Lower leg skin (tissue), 3 donors: ENCODE data around the gene AK8.

Experiments used
- POLR2A ChIP-seq, 2 donors: fragments of 450-650 bp; IDR thresholded peaks; one replicate each; pipeline ENCODE4 v1.6.1; 2016 to 2017; ENCODE audit warnings: antibody characterized with exemption in 2 of 2, mild to moderate bottlenecking in 1 of 2, moderate library complexity in 1 of 2
- TF ChIP-seq, protein P1 (sequence below), 3 donors: fragments of 450-650 bp; IDR thresholded peaks; one replicate each; pipeline ENCODE4 v1.5.1; 2016; ENCODE audit warnings: antibody characterized with exemption in 3 of 3, mild to moderate bottlenecking in 3 of 3, moderate library complexity in 2 of 3

GRCh38 chr9:132774886-132775285 lies 103.2 kb downstream of the AK8 start:
- TF ChIP-seq, protein P1, sequence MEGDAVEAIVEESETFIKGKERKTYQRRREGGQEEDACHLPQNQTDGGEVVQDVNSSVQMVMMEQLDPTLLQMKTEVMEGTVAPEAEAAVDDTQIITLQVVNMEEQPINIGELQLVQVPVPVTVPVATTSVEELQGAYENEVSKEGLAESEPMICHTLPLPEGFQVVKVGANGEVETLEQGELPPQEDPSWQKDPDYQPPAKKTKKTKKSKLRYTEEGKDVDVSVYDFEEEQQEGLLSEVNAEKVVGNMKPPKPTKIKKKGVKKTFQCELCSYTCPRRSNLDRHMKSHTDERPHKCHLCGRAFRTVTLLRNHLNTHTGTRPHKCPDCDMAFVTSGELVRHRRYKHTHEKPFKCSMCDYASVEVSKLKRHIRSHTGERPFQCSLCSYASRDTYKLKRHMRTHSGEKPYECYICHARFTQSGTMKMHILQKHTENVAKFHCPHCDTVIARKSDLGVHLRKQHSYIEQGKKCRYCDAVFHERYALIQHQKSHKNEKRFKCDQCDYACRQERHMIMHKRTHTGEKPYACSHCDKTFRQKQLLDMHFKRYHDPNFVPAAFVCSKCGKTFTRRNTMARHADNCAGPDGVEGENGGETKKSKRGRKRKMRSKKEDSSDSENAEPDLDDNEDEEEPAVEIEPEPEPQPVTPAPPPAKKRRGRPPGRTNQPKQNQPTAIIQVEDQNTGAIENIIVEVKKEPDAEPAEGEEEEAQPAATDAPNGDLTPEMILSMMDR (IDR thresholded peaks at IDR 0.05) = no peak
- no peak for TF ChIP-seq POLR2A (IDR thresholded peaks at IDR 0.05)
